ENCODE data around the gene GLRX.

GRCh38 chr5:95835682-95836385 lies 13.3 kb upstream of the GLRX start:
- TF ChIP-seq CTCF (conservative IDR thresholded peaks at IDR 0.05; ENCODE audit: low read depth, low read length) = no peak
- TF ChIP-seq EZH2 (IDR thresholded peaks at IDR 0.05; ENCODE audit: borderline replicate concordance, low read depth, low read length, poor library complexity, severe bottlenecking) = no peak

All from A673 (cell line).